ENCODE results near the gene OSBPL7.

OSBPL7 gene

GRCh38 chr17:47823519-47823918, 1.9 kb upstream of the OSBPL7 start:
- DNase-seq = no peak

GRCh38 chr17:47822785-47823184, 1.2 kb upstream of the OSBPL7 start:
- DNase-seq = no peak

- DNase-seq = no peak
These were observed 567 bp downstream of the OSBPL7 start for GRCh38 chr17:47821031-47821423.

GRCh38 chr17:47820033-47820789, 1.4 kb downstream of the OSBPL7 start:
- DNase-seq = no peak

GRCh38 chr17:47819475-47819874, 2.1 kb downstream of the OSBPL7 start:
- DNase-seq = no peak

- no peak for DNase-seq
These were observed 3.4 kb downstream of the OSBPL7 start for GRCh38 chr17:47818002-47818695.

GRCh38 chr17:47816947-47817346, 4.6 kb downstream of the OSBPL7 start:
- no peak for DNase-seq

GRCh38 chr17:47816111-47816735, 5.4 kb downstream of the OSBPL7 start:
- no peak for DNase-seq

GRCh38 chr17:47815106-47815918, 6.3 kb downstream of the OSBPL7 start:
- no peak for DNase-seq

GRCh38 chr17:47813512-47814031, 8.0 kb downstream of the OSBPL7 start:
- DNase-seq = no peak

GRCh38 chr17:47813077-47813476, 8.5 kb downstream of the OSBPL7 start:
- DNase-seq = no peak

- no peak for DNase-seq
These were observed 9.3 kb downstream of the OSBPL7 start for GRCh38 chr17:47812146-47812920.

GRCh38 chr17:47811709-47812108, 9.9 kb downstream of the OSBPL7 start:
- no peak for DNase-seq

GRCh38 chr17:47810901-47811635, 10.5 kb downstream of the OSBPL7 start:
- DNase-seq = no peak

GRCh38 chr17:47810200-47810821, 11.3 kb downstream of the OSBPL7 start:
- peak in 1 of 5 experiments; percentile 64 for DNase-seq

- DNase-seq = no peak
These were observed 12.6 kb downstream of the OSBPL7 start for GRCh38 chr17:47808830-47809480.

GRCh38 chr17:47808036-47808829, 13.4 kb downstream of the OSBPL7 start:
- no peak for DNase-seq

- no peak for DNase-seq
These were observed 14.2 kb downstream of the OSBPL7 start for GRCh38 chr17:47807421-47807820.

GRCh38 chr17:47806913-47807255, 14.7 kb downstream of the OSBPL7 start:
- DNase-seq = no peak
